ENCODE measurements around the gene GLYR1.

GLYR1 gene

DNA sequence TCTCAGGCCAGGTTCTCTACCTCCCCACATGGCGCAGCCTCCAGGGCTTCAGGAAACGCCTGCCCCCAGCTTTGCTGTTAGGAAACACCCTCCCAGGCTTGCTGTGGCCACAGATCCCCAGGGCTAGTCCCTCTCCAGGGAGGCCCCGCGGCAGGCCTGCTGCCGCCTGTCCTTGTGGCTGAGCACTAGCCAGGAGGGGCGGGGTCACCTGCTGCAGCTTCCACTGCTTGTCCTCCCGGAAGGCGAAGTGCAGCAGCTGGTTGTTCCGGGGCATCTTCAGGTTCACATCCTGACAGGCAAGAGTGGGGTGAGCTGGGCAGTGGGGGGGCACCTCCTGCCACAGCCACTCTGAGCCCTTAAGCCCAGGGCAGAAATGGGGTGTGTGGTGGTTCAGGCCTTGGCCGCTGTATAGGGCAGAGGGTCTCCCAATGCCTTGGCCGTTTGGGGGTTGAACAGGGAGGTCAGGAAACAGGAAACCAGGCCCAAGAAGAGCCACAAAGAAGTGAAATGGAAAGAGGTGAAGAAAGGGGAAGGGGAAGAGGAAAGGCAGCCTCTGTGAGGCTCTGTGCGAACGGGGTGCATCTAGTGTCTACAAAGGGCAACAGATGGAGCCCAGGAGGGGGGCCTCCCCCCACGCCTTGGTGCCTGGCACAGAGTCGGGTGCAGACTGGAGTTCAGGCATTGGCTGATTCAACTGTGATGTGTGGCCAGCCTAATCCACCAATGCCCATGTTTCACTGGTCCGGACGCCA, 46.6 kb downstream of the GLYR1 start:
- TF ChIP-seq, protein P1, sequence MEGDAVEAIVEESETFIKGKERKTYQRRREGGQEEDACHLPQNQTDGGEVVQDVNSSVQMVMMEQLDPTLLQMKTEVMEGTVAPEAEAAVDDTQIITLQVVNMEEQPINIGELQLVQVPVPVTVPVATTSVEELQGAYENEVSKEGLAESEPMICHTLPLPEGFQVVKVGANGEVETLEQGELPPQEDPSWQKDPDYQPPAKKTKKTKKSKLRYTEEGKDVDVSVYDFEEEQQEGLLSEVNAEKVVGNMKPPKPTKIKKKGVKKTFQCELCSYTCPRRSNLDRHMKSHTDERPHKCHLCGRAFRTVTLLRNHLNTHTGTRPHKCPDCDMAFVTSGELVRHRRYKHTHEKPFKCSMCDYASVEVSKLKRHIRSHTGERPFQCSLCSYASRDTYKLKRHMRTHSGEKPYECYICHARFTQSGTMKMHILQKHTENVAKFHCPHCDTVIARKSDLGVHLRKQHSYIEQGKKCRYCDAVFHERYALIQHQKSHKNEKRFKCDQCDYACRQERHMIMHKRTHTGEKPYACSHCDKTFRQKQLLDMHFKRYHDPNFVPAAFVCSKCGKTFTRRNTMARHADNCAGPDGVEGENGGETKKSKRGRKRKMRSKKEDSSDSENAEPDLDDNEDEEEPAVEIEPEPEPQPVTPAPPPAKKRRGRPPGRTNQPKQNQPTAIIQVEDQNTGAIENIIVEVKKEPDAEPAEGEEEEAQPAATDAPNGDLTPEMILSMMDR (IDR thresholded peaks at IDR 0.05; ENCODE audit: low read depth, low read length, missing control alignments): no peak
- H3K4me3 ChIP-seq (replicated peaks; ENCODE audit: low read depth, low read length): no peak overlapping the region
- no peak for DNase-seq (ENCODE audit: extremely low read depth, low read depth)

DNA sequence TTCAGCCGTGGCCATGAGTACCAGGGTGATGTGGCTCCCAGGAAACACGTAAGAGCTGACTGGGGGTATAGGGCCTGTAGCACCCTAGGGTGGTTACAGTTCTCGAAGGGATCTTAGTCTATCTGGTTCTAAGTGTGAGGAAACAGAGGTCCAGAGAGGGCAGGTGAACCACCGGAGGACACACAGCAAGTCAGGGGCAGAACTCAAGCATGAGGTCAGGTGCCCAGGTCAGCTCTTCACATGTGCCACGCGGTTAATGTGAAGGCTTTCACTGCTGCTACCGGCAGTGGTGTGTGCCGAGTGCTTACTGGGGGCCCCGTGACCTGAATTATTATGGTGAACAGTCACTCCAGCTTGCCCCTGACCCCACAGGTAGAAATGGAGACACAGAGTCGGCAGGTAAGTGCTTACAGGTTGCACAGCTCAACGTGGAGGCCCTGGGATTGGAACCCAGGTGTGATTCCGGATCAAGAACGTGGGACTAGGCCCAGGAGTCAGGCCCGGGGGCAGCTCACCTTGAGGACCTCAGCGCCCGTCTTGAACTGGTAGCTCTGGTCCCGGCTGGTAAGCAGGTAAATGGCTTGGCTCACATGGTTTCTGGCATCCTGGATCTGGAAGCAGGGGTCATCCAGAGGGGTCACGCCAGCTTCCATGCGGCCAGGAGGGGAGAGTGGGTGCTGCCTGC, 47.8 kb downstream of the GLYR1 start:
- H3K4me3 ChIP-seq (replicated peaks; ENCODE audit: low read depth, low read length): no peak overlapping the region
- no peak for DNase-seq (ENCODE audit: extremely low read depth, low read depth)

DNA sequence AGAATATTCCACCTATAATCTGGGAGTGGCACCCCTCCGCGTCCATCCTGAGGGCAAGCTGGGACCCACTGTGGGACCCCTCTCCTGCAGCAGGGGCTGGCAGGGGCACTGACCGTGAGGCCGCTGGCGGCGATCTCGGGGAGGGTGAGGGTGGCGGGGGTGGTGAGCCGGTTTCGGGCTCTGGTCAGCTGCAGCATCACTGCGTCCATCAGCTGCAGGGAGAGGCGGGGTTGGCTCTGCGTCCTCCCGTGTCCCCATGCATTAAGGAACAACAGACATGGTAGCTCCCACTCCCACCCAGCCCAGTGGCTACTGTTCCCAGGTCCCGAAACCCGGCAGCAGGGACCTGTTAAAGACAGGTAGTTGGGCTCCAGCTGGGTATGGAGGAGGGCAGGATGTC, 48.6 kb downstream of the GLYR1 start:
- DNase-seq (ENCODE audit: extremely low read depth, low read depth): no peak
- TF ChIP-seq, protein P1 (IDR thresholded peaks at IDR 0.05; ENCODE audit: low read depth, low read length, missing control alignments): no peak
- no peak overlapping the region for H3K4me3 ChIP-seq (replicated peaks; ENCODE audit: low read depth, low read length)

More for the DNA sequence above, 47.8 kb downstream of the GLYR1 start:
- TF ChIP-seq, protein P1 (IDR thresholded peaks at IDR 0.05; ENCODE audit: low read depth, low read length, missing control alignments): no peak

DNA sequence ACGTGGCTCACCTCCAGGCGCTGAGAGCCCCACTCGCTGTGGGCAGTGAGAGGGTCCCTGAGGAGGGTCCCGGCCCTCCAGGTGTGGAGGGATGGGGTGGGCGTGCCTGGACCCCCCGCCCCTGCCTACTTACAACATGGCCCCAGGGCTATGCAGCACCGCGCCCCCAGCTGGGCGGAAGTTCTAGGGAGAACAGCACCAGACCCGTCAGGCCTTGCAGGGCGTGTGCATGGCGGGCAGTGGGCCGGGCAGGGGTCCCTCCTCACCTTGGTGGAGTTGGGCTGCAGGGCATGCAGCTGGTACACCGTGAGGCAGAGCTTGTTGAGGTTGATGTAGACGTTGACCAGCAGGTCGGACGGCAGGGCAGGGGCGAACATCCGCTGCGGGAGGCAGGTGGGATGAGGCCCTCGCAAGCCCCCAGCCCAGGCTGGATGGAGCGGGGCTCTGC, 49.3 kb downstream of the GLYR1 start:
- H3K4me3 ChIP-seq (replicated peaks; ENCODE audit: low read depth, low read length): no peak overlapping the region
- DNase-seq (ENCODE audit: extremely low read depth, low read depth): no peak
- TF ChIP-seq, protein P1 (IDR thresholded peaks at IDR 0.05; ENCODE audit: low read depth, low read length, missing control alignments): no peak

DNA sequence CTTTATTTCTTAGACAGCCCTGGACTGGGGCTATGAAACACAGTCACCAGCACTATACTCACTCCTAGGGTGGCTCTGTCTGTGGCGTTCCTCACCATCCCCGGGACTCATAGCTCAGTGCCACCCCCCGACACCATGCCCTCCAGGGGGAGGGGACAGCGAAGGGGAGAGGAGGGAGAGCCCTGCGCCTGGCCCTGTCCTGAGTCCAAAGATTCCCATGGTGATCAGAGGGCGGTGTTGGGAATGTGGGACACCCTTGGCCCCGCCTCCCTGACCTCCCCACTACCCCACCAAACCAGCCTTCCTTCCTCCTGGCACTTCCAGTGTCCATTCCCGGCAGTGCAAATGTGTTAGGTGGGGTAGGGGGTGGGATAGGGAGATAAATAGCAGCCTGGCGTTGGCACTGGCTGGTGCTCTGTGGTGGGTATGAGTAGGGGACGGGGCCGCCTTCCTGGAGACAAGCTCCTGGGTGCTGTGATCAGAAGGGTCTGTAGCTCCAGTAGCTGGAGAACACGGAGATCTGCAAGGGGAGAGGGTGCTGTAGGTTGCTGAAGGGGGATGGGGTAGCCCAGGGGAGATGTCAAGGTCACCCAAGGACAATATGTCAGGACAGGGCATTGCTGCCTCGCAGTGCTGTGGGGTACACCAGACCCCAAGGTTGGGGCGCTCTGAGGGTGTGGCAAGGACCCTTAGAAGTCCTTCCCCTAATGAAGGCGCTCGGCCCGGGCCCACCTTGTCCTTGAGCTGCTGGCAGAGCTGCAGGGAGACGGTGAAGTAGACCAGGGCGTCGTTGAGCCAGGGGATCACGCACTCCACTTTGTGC, 49.9 kb downstream of the GLYR1 start:
- TF ChIP-seq, protein P1 (IDR thresholded peaks at IDR 0.05; ENCODE audit: low read depth, low read length, missing control alignments): no peak
- no peak for DNase-seq (ENCODE audit: extremely low read depth, low read depth)
- no peak overlapping the region for H3K4me3 ChIP-seq (replicated peaks; ENCODE audit: low read depth, low read length)

DNA sequence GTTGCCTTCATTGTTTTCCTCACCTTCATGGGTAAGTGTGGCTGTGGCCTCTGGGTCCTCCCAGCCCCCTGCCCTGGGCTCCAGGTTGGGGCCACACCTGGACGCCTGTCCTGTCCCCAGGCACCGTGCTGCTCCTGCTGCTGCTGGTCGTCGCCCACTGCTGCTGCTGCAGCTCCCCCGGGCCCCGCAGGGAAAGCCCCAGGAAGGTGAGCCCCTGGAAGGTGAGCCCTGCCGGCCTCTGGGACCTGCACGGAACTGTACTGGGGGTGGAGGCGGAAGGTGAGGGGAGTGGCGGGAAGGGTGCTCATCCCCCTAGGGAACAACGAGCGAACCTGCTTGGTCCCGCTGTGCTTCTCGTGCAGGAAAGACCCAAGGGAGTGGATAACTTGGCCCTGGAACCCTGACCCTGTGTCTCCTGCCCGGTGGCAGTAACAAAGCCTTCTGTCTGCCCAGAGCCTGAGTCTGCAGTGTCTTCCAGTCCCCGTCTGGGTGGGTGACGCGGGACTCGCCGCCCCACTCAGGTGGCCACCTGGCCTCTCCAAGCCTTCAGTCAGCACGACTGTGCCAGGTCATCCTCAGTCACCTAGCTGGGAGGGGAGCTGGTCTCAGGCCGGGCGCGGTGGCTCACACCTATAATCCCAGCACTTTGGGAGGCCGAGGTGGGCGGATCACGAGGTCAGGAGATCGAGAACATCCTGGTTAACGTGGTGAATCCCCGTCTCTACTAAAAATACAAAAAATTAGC, 51.1 kb downstream of the GLYR1 start:
- no peak for DNase-seq (ENCODE audit: extremely low read depth, low read depth)
- TF ChIP-seq, protein P1 (IDR thresholded peaks at IDR 0.05; ENCODE audit: low read depth, low read length, missing control alignments): no peak
- H3K4me3 ChIP-seq (replicated peaks; ENCODE audit: low read depth, low read length): no peak overlapping the region
